IMR-90 (cell line): ENCODE data around the gene SCARF1. TPM values are rescaled to one million over a fixed set of nuclear protein-coding genes. Genes with fewer than 3 reads are reported as not detected.

Experiments
- ATAC-seq: fragments of 200-7000 bp; cut with Tn5 transposase; 2 replicates; pipeline ENCODE4 v1.9.1; 2020; ENCODE audit warnings: low read depth, mild to moderate bottlenecking, moderate library complexity
- BruUV-seq: library from RNA; stranded (reverse); fragments of 400-500 nt; replicated peaks from 2 replicates; lab custom pipeline; 2021; lab: Mats Ljungman, UMichigan
- CTCF ChIA-PET: fragments of 300-600 bp; formaldehyde crosslinking; extraction: SDS; loops from one replicate; lab custom pipeline; 2021; ENCODE audit warnings: antibody characterized with exemption; lab: Yijun Ruan, JAX
- POLR2A ChIA-PET: fragments of 300-600 bp; sonication (Branson Sonifier 250); formaldehyde crosslinking; loops from one replicate; lab custom pipeline; 2022; ENCODE audit warnings: antibody characterized with exemption; ENCODE audit not compliant: unreplicated experiment; lab: Charles Lee
- DNase-seq: peaks from one replicate; pipeline ENCODE4 v3.0.0; 2013
- H2AFZ ChIP-seq: replicated peaks from 2 replicates; pipeline ENCODE3; 2013; ENCODE audit warnings: low read length, mild to moderate bottlenecking; ENCODE audit not compliant: poor library complexity
- H2AK5ac ChIP-seq: 2 replicates; pipeline ENCODE4 v1.6.1; 2013; ENCODE audit warnings: low read depth, low read length, inconsistent platforms
- H2AK9ac ChIP-seq: replicated peaks from 2 replicates; pipeline ENCODE3; 2013; ENCODE audit warnings: mild to moderate bottlenecking, low read depth, low read length, moderate library complexity; ENCODE audit not compliant: poor library complexity
- H2BK120ac ChIP-seq: 2 replicates; pipeline ENCODE4 v1.6.1; 2013; ENCODE audit warnings: low read depth, low read length, inconsistent platforms
- H2BK15ac ChIP-seq: 3 replicates; pipeline ENCODE4 v1.6.1; 2013; ENCODE audit warnings: low read depth, low read length, inconsistent platforms
- H2BK20ac ChIP-seq: 2 replicates; pipeline ENCODE4 v1.6.1; 2013; ENCODE audit warnings: low read depth, mild to moderate bottlenecking, inconsistent platforms, low read length, moderate library complexity
- H2BK5ac ChIP-seq: 2 replicates; pipeline ENCODE4 v1.6.1; 2013; ENCODE audit warnings: mild to moderate bottlenecking, low read depth, low read length, inconsistent platforms; ENCODE audit not compliant: poor library complexity, severe bottlenecking
- H3K14ac ChIP-seq: replicated peaks from 2 replicates; pipeline ENCODE4 v1.6.1; 2013; ENCODE audit warnings: low read depth, low read length, inconsistent platforms
- H3K18ac ChIP-seq: 2 replicates; pipeline ENCODE4 v1.6.1; 2013; ENCODE audit warnings: low read depth, low read length, control low read depth
- H3K23ac ChIP-seq: 2 replicates; pipeline ENCODE4 v1.6.1; 2013; ENCODE audit warnings: low read depth, low read length, inconsistent platforms
- H3K27ac ChIP-seq: 2 replicates; pipeline ENCODE4 v1.5.1; 2013; ENCODE audit warnings: mild to moderate bottlenecking, control low read depth, low read length; ENCODE audit not compliant: insufficient read depth
- H3K27me3 ChIP-seq: 2 replicates; pipeline ENCODE4 v1.6.1; 2013; ENCODE audit warnings: low read length; ENCODE audit not compliant: control insufficient read depth, insufficient read depth
- H3K36me3 ChIP-seq: 2 replicates; pipeline ENCODE4 v1.6.1; 2013; ENCODE audit warnings: low read length, mixed read lengths; ENCODE audit not compliant: control insufficient read depth, insufficient read depth
- H3K4ac ChIP-seq: 2 replicates; pipeline ENCODE4 v1.6.1; 2013; ENCODE audit warnings: low read depth, low read length, inconsistent platforms
- H3K4me1 ChIP-seq: 2 replicates; pipeline ENCODE4 v1.6.1; 2013; ENCODE audit warnings: low read length, mixed read lengths; ENCODE audit not compliant: control insufficient read depth, insufficient read depth
- H3K4me2 ChIP-seq: 2 replicates; pipeline ENCODE4 v1.6.1; 2013; ENCODE audit warnings: low read depth, mild to moderate bottlenecking, control low read depth, low read length, moderate library complexity
- H3K4me3 ChIP-seq: 2 replicates; pipeline ENCODE4 v1.5.1; 2013; ENCODE audit warnings: low read depth, mild to moderate bottlenecking, control low read depth, low read length, moderate library complexity; ENCODE audit not compliant: insufficient read depth
- H3K56ac ChIP-seq: 2 replicates; pipeline ENCODE4 v1.6.1; 2013; ENCODE audit warnings: low read length, inconsistent platforms; ENCODE audit not compliant: insufficient read depth; ENCODE audit errors: extremely low read depth
- H3K79me1 ChIP-seq, 2 experiments: 2 replicates each; pipeline ENCODE4 v1.6.1; 2013; ENCODE audit warnings: low read length in 2 of 2, inconsistent platforms in 1 of 2, low read depth in 1 of 2
- H3K9ac ChIP-seq: 2 replicates; pipeline ENCODE4 v1.6.1; 2013; ENCODE audit warnings: low read depth, low read length, control low read depth
- H3K9me1 ChIP-seq: 2 replicates; pipeline ENCODE4 v1.6.1; 2013; ENCODE audit warnings: low read length, inconsistent platforms; ENCODE audit not compliant: insufficient read depth
- H3K9me3 ChIP-seq: 2 replicates; pipeline ENCODE4 v1.6.1; 2013; ENCODE audit warnings: low read length; ENCODE audit not compliant: control insufficient read depth, insufficient read depth
- H4K20me1 ChIP-seq: 2 replicates; pipeline ENCODE4 v1.6.1; 2013; ENCODE audit warnings: low read length, inconsistent platforms; ENCODE audit not compliant: insufficient read depth
- H4K5ac ChIP-seq: 2 replicates; pipeline ENCODE4 v1.6.1; 2013; ENCODE audit warnings: mild to moderate bottlenecking, low read depth, low read length, control low read depth
- H4K8ac ChIP-seq, 2 experiments: 2 replicates each; pipeline ENCODE4 v1.6.1; 2013; ENCODE audit warnings: low read depth in 2 of 2, low read length in 2 of 2, control low read depth in 1 of 2, inconsistent platforms in 1 of 2
- H4K91ac ChIP-seq: 2 replicates; pipeline ENCODE4 v1.6.1; 2013; ENCODE audit warnings: low read depth, low read length, inconsistent platforms; ENCODE audit not compliant: insufficient read depth
- BHLHE40 ChIP-seq: fragments of 150-350 bp; IDR thresholded peaks from 2 replicates; pipeline ENCODE4 v1.6.1; 2016; ENCODE audit warnings: mild to moderate bottlenecking, low read depth, low read length
- CHD1 ChIP-seq: IDR thresholded peaks from 2 replicates; pipeline ENCODE4 v1.6.1; 2012; ENCODE audit warnings: low read depth, low read length, improper control_type of control experiment
- CTCF ChIP-seq: conservative IDR thresholded peaks from 2 replicates; pipeline ENCODE4 v1.5.1; 2012; ENCODE audit warnings: mild to moderate bottlenecking, low read depth, low read length, improper control_type of control experiment
- MXI1 ChIP-seq: IDR thresholded peaks from 2 replicates; pipeline ENCODE4 v1.6.1; 2012; ENCODE audit warnings: low read depth, mild to moderate bottlenecking, low read length, moderate library complexity, borderline replicate concordance
- RAD21 ChIP-seq: IDR thresholded peaks from 2 replicates; pipeline ENCODE4 v1.6.1; 2012; ENCODE audit warnings: low read length, improper control_type of control experiment
- SMC3 ChIP-seq: fragments of 150-350 bp; IDR thresholded peaks from 2 replicates; pipeline ENCODE4 v1.6.1; 2016; ENCODE audit warnings: low read depth, mild to moderate bottlenecking, antibody characterized with exemption, low read length, moderate library complexity
- WGBS, 2 experiments: methylation state at CpG; one replicate each; pipeline versions ENCODE4 v1.1.5 to v1.1.7; 2013; ENCODE audit warnings: missing lambda C conversion rate in 2 of 2; ENCODE audit not compliant: insufficient read length in 1 of 2; ENCODE audit errors: extremely low coverage in 2 of 2; 5-methylcytosine and 5-hydroxymethylcytosine counted together
- dilution Hi-C: fragments of 300-500 bp; cut with HindIII; formaldehyde crosslinking; loops from one replicate; pipeline ENCODE4 v1.14.3; 2018; ENCODE audit warnings: low sequenced_read_pairs; ENCODE audit not compliant: unreplicated experiment
- in situ Hi-C: fragments of 300-500 bp; cut with MboI; formaldehyde crosslinking; loops from 3 replicates; pipeline ENCODE4 v1.14.3; 2019; ENCODE audit warnings: low sequenced_read_pairs, inconsistent platforms, mixed read lengths
- intact Hi-C: fragments of 100-400 bp; cut with micrococcal nuclease; formaldehyde crosslinking; loops from 2 replicates; pipeline ENCODE4 v1.10.0; 2022
- polyA plus RNA-seq, 3 experiments: library from polyadenylated mRNA; depleted of rRNA; stranded (reverse); fragments of >200 nt; gene quantifications; 2 replicates each; pipeline ENCODE4 v1.2.3, GENCODE V29; 2012; ENCODE audit warnings: low replicate concordance in 1 of 3
- total RNA-seq: library from RNA; depleted of rRNA; stranded (reverse); fragments of >200 nt; gene quantifications from 2 replicates; pipeline ENCODE4 v1.2.3, GENCODE V29; 2012

Gene SCARF1
- total and polyA plus RNA-seq, 2 of the 4 experiments (the other 2 are of a cell fraction) = 0.18 to 0.43 TPM

- Histone ChIP-seq H3K23ac (peak overlapping the region; percentile 9), H3K18ac (peak overlapping the region; percentile 7; the same call in 1 of the 2 replicates), H2BK5ac (peak overlapping the region; percentile 20), H4K91ac (peak overlapping the region; percentile 47), H2BK120ac (peak overlapping the region; percentile 8; the same call in 1 of the 2 replicates), H3K4me3 (peak overlapping the region; percentile 71), H3K27me3 (peaks cover 11% of the 10 kb centered on the region; the same call in 1 of the 2 replicates), H3K9me1 (no peaks in the 10 kb centered on the region), H3K4me2 (peak overlapping the region; percentile 98), H3K36me3 (no peaks in the 10 kb centered on the region), H3K79me1 (no peaks in the 10 kb centered on the region), H2BK20ac (no peak overlapping the region), H3K4me1 (peaks cover 5% of the 10 kb centered on the region), H3K4ac (peak overlapping the region; percentile 44), H3K9me3 (no peaks in the 10 kb centered on the region), H3K14ac (peak overlapping the region; percentile 33; the same call in 1 of the 2 replicates), H2AFZ (peak overlapping the region; percentile 96), H2AK9ac (peak overlapping the region; percentile 76), H3K9ac (peak overlapping the region; percentile 75), H3K27ac (peak overlapping the region; percentile 64), H3K56ac (no peak overlapping the region), H2AK5ac (peak overlapping the region; percentile 51), H2BK15ac (peak overlapping the region; percentile 41; the same call in 1 of the 3 replicates), H4K5ac (peak overlapping the region; percentile 65), H4K8ac (peak overlapping the region; percentile 70 to 87; a peak in 3 of 4 replicates), H4K20me1 (no peaks in the 10 kb centered on the region)
- no peak for TF ChIP-seq CHD1
- peak; percentile 33 for TF ChIP-seq SMC3
- TF ChIP-seq CTCF = peak; percentile 52
- TF ChIP-seq BHLHE40 = no peak
- peak; percentile 51 for TF ChIP-seq RAD21
- TF ChIP-seq MXI1 = no peak
- dilution Hi-C loops = no loop called here
- WGBS, 2 experiments = 6% methylated on average over 25 of the region's 45 CpGs; no CpG with 5 or more reads in 1 of the 2 experiments
- BruUV-seq = no TSS peak
- intact Hi-C loops = loop anchor here (1.0 to 5.0 kb wide), 2 partner anchors 37 to 55 kb away; no protein-coding TSS in a partner anchor
- no peak for ATAC-seq
- ChIA-PET CTCF (interaction anchor here (0.6 to 3.2 kb wide), 5 partner anchors 9 to 153 kb away, joined by 3 to 23 read pairs (median 3); partner anchors contain the start of gene RILP), POLR2A (interaction anchor here (0.6 kb wide), 1 partner anchor 370 kb away, joined by 4 read pairs; no protein-coding TSS in a partner anchor)
- DNase-seq = peak; percentile 33
- in situ Hi-C loops = no loop called here
Observed at GRCh38 chr17:1629504-1630310, 15.8 kb downstream of the SCARF1 start.
